ENCODE measurements around the gene TMEM140.
"Not testable (repeated sequence)": the region's sequence is repeated elsewhere in the genome, so short reads cannot be mapped to it uniquely, and the experiment has no call there.

Gene TMEM140

DNA sequence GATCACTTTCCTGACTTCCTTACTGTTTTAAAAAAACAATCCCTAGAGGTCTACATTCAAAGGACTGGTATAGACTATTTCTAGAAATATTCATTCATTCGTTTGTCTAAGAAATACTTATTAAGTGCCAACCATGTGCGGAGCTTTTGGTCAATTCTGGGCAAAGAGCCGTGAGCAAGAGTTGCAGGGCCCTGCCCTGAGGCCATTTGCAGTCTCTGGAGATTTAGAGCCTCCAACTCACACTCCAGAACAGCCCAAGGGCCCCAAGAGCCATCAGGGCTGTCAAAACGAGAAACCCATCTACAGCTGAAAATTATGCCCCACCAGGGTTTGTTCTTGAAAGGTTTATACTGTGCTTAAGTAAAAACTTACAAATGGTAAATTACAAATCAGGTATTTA lies 47.3 kb downstream of the TMEM140 start:
- no peak for DNase-seq (ENCODE audit: low spot score)

DNA sequence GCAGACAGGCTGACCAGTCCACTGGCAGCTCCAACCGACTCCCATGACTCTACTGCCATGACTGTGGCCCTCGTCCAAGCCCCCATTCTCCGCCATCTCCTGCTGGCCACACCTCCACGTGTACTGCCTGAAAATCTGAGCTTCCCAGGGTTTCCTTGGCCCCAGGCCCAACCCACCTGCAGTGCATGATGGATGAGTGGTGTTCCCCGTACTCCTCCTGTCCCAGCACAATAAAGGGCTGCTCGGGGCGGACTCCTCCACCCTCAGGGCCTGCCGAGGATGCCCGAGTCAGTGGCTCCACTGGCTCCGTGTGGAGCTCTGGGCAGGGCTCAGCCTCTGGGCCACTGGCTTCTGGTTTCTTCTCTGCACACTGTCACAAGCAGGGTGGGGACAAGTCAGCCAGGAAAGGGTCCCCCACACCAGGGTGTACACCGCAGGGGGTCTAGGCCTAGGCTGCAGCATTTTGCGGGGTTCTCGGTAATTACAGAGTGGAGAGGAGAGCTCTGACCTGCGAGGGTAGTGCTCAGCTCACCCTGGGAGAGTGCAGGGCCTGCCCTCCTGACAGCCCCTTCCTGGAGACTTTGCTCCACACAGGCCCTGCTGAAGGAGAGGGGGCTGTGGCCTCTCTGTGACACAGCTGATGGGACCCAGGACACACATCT lies 48.2 kb downstream of the TMEM140 start:
- DNase-seq (ENCODE audit: low spot score), result no peak

DNA sequence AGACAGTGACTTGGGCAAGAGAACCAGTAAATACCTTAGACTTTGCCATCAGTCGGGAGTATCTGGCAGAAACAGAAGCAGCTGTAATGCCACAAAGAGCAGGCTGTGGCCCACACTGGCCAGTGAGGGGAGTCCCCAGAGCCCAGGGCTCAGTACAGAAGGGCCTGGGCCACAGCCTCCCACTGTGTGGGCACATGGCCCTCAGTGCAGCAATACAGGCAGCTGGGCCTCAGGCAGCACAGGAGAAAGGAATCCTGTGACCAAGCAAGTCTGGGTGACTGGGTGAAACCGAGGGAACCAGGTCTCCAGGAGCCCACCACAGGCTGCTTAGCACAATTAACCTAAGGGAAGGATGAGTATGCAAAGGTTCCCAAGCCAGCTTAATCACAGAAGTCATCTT lies 49.5 kb downstream of the TMEM140 start:
- DNase-seq (ENCODE audit: low spot score), result no peak

DNA sequence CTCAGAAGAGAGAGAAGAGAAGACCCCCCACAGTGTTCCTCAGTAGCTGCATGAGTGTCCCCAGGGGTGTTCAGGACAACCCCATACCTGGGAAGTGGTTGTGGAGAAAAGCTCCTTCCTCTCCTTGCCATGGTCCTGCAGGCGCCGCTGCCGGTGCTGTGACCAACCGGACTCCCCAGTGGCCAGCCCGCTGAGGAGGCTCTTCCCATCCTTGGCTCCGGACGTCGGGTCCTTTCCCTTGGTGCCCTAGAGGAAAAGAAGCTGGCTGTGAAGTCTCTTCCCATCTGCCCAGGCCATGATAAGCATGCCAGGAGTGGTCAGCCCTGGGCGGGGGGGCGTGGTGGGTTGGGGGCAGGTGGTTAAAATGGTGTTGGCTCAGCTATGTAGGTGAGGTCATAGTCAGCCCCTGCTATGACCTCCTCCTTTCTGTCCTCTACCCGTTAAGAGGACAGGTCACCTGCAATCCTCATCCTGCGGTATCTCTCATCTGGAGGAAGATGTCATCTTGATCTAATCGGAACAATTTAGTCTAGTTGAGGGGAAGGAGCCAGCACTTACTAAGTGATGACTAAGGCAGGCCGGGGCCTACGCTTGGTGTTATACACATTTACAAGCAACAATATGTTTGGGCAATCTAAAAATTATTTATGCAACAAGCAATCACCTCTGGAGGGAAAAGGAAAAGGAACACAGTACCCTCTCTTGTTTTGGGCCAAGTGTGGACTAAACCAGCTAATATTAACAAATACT lies 50.2 kb downstream of the TMEM140 start:
- no peak for DNase-seq (ENCODE audit: low spot score)

DNA sequence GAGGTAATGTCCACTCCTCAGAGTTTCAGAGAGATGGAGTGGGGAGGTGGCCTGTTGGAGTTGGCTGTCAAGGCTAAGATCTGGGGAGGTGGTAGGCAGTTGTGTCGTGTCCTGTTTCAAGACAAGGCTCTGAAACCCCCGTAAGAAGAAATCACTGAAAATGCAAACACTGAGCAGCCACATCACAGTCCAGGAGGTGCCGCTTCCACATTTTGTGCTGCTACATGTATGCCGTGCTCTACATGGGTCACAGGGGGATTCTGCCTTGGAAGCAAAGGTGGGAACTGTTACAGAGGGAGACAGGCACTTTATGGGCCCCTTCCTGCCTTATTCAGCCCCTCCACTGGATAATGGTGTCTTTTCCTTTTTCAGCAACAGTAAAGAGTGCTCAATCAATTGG lies 51.6 kb downstream of the TMEM140 start:
- DNase-seq (ENCODE audit: low spot score), result no peak

DNA sequence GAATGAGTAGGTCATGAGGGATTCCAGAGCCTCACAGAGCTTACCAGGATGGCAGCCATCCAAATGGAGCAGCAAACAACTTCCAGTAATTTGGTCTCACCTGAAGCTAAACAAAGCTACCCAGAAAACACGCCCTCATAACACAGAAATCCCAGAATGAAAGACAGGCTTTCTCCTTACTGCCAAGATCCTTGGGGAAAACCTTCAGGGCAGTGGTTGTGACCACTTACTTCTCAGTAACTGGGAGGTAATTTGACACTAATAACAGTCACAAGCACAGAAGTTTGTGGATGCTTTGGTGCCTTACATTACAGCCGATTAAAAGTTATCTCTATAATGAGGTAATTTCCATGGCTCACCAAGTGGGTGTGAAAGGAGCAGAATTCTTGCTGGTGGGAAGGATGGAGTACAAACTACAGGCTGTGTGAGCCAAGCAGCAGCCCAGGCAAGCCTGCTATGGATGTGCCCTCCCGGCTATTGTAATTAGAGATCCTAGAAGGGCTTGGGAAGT lies 53.0 kb downstream of the TMEM140 start:
- no peak for DNase-seq (ENCODE audit: low spot score)

DNA sequence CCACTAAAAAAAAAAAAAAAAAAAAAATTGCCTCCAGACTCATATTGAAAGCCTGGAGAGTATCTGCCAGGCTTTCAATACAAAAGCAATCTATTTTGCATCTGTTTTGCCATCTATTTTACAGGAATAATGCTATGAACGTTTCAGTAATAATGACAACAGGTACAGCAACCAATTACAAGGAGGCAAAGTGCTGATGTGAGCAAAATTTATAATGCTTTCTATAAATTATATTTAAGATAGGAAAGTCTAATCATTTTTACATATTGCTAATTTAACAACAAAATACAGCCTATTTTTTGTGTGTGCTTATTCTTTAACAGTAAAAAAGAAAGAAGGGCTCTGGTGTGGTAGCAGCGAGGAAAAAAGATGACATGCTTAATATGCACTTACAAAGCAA lies 53.5 kb downstream of the TMEM140 start:
- DNase-seq (ENCODE audit: low spot score), result no peak

DNA sequence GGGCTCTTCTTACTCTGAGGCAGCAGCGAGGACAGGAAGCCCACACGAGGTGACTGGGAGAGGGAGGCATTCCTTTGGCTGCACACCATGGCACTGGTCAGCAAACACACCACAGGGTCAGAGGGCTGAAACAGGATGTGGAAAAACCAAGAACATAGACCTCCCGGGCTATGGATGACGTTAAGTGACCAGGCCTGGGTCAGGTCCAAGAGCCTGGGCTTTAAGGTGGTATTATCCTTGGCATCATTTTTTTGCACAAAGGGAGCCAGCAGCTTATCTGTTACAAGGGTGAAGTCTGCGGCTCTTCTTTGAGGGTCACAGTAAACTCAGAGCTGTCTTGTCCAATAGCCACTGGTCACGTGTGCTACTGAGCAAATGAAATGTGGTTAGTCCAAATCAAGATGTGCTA lies 56.5 kb downstream of the TMEM140 start:
- DNase-seq (ENCODE audit: low spot score), result no peak

DNA sequence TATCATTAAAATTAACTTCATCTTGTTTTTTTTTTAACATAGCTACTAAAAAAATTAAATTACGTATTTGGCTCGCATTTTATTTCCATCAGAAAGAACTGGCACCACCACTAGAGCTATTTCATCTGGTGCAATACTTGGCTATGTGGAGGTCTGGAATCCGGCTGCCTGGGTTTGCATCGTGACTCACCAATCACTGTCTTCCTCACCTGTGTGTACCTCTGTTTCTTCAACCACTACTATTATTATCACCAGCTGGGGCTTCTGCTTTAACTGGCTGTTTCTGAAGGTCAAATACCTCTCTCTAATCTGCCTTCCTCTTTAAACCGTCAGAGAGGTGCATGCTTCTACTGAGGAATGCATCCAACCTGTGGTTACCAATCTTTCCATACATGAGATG lies 57.0 kb downstream of the TMEM140 start:
- no peak for DNase-seq (ENCODE audit: low spot score)

DNA sequence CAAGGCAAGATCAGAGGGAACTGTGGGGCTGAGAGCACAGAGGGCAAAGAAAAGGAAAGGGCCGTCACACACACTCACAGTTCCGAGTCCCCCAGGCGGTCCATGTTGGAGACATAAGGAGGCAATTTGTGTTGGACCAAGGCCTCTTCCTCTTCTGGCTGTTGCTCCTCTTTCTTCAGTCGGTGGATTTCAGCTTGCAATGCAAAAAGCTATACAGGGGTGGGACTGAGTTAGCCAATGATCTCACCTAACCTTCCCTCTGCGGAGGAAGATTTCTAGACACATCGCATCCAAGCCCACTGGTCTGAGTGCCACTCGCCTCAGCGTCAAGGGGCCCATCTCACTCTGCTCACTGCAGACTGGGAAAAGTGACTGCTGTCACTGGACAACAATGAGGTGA lies 58.0 kb downstream of the TMEM140 start:
- no peak for DNase-seq (ENCODE audit: low spot score)

DNA sequence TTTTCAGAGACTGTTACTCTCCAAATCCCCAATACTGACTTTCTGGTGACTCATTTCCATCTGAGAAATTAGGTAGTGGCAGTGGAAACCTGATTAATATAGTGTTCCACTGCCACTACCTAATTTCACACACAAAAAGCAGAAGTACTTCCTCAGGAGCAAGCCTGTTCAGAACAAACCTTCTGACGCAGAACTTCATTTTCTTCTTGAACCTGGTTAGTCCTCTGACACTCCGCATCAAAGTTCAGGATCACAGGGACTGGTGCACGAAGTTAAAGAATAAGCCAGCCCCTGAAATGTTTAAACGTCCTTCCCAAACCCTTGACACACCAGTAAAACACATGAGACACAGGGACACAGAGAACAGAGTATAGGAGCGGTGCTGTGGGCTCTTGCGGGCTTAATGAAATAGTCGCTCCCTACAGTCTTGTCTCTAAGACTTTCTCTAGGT lies 59.1 kb downstream of the TMEM140 start:
- DNase-seq (ENCODE audit: low spot score), result no peak

DNA sequence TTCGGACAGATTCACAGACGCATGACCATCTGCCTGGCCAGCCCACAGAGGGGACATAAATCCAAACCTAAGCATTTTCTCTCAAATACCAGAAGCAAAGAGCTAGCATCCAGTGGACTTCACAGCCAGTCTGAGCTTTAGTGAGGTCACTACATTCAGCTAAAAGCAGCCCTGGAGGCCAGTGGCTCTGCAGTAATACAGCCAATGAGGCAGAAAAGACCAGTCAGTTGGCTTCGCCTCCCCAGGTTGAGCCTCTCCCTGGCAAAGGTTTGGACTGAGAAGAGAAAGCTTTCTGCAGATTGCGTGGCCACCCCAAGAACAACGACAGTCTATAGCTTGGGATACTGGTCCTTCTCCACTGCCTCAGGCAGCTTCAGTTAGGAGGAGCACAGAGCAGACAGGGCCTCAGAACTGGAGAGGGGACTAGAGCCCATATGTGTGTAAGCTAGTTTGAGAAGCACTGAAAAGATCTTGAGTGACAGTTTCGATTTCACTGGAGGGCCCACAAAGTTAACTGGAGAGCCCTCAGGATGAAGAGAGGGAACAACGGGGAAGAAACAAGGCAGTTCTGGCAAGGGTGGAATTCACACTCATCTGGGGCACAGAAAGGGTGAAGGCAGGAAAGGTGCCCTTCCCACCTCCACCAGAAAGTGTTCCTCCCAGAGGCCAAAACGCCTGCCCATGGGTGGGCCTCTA lies 59.7 kb downstream of the TMEM140 start:
- no peak for DNase-seq (ENCODE audit: low spot score)

DNA sequence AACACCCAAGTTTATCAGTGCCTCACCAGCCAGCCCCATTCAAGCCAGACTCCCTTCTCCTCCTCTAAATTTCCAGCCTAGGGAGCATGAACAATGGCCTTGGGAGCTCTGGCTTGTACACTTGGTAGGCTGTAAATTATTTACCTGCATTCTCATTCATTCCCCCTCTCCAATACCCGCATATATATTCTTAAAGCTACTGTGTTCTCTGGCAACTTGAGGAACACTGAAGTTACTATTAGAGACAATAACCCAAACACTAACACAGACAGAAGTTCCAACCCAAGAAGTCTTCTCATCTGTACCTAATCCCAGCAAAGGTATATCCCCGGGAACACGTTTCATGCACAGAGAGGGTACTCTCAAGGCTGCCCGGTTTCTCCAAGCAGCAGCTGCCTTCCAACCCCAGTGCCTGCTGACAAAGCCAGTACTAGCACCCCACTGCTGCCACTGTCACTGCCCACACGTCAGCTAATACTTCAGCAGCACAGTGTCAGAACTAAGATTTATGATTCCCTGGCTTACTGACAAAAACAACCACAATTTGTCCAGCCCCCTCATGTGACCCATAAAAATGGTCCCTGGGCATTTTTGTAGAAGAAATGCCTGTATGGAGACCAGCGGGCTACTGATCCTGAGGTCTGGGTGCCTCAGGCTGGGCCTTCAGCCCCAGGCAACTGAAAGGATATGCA lies 60.4 kb downstream of the TMEM140 start:
- no peak for DNase-seq (ENCODE audit: low spot score)

DNA sequence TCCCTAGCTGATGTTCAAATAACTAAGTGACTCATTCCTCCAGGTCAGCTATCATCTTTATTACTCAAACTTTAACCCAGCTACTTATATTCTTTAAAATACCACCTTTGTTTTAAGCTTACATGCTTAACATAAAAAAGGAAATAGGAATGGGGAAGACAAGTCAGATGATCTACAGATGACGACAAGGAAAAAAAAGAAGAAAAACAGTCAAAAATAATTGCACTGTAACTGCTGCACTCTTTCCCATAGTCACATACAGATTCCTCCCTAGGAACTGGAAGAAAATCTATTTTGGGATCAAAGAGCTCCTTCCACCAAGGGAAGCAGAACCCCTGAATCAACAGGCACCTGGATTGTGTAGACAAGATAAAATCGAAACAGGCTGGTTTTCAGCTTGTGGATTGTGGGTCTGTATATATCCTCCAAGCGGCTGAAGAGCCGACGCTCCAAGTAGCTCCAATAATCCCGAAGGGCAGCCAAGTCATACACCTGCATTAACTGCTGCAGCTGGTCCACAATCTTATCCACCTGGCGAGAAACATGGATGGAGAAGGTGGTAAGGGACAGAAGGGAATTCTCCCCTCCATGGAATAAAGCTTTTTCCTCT lies 61.5 kb downstream of the TMEM140 start:
- DNase-seq (ENCODE audit: low spot score), result no peak

DNA sequence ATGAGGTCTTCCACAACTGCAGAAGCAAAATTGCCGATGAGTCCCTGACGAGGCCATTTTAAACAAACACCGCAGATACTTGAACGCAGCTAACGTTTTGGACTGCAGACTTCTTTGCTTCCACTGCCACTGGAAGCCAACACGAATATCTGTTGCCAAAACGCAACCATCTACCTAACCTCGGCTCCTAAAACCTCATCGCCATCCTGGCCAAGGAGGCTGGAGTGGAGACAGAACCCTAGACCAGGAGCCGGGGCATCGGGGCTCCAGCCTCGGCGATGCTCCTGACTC lies 63.0 kb downstream of the TMEM140 start:
- DNase-seq (ENCODE audit: low spot score), result peak; percentile 42

DNA sequence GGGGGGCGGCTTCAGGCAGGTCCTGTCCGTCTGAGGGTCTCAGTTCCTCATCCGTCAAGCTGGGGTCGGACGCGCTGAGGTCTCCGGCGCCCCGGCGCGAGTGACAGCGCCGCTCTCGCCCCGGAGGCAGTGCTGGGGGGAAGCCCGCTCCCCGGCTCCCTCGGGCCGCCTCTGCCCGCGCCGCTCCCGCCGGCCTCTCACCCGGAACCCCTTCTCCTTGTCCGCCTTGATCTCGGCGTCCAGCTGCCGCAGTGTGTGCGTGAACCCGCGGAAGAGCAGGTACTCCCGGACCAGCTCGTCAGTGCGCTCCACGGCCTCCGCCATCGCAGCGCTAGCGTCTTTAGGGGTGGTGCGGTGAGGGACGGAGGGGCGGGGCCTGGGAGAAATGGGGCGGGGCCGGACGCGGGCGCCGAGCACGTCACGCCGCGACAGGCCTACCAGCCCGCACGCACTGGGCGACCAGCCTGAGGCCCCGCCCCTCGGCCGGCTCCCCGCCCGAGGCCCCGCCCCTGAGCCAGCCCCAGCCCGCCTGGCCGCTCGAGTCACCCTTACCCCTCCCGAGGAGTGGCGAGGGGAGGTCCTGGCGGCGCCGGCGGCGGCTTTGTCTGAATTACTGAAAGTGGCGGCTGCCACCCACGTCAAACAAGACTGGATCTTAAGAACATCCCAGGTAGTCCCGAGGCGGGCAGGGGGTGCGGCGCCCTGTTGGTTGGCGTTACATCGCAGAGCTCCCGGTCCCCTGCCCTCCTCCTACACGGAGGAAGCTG lies 63.5 kb downstream of the TMEM140 start, which contains the start of gene WDR91:
TSS of gene WDR91 (minus strand) at position 348 of the 767 bp plus-strand sequence. CDS start at position 324, 24 bp downstream.
- peak; percentile 97 for DNase-seq (ENCODE audit: low spot score)

DNA sequence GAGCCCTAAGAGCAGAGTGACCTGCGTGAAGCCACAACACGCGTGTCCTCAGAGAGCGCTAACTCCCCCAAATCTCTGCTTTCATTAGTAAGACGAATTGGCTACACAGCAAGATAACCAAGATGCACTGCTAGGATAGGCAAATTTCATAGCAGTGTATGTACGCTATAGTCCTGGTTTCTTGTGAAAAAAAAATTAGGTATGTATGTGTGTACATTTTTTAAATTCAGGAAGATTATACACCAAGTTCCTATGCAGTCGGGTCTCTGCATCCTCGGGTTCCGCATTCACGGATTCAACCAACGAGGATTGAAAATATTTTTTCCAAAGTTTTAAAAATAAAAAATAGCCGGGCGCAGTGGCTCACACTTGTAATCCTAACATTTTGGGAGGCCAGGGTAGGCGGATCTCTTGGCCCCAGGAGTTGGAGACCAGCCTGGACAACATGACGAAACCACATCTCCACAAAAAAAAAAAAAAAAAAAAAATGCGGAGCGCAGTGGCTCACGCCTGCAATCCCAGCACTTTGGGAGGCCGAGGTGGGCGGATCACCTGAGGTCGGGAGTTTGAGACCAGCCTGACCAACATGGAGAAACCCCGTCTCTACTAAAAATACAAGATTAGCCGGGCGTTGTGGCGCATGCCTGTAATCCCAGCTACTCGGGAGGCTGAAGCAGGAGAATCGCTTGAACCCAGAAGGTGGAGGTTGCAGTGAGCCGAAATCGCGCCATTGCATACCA lies 64.2 kb downstream of the TMEM140 start:
- DNase-seq (ENCODE audit: low spot score), result not testable (repeated sequence)

DNA sequence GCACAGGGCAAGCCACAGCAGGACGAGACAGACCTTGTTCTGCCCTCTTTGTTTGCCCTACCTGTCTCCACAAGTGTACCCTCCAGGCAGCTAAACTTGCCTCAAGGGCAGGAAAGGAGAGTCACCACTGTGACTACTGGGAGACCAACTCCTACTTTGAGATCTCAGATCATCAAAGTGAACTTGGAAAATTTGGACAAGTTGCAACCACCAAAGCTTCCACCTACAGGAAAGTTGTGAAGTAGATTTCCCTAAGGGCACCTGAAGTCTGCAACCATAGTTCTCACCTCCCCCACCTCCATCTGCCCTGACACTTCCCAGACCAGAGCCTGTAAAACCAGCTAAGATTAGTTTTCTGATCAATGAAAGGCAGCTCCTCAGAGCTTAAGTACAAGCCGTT lies 66.0 kb downstream of the TMEM140 start:
- DNase-seq (ENCODE audit: low spot score), result no peak

DNA sequence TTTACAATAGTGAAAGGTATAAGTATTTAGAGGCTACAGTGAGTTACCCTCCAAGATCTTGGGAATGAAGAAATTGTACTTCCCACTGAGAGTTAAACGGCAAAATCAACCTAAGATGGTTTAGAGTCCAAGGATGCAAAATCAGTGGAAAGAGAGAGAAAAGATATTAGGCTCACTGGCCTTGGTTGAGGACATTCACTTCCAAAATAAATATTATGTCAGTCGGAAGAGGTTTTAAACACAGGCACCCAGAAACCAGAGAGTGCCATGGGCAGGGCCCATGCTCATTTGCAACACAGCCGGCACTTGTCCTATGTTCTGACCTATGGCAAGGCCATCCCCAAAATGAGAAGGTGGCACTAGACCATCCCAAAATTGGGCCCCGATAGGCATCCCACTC lies 67.3 kb downstream of the TMEM140 start:
- no peak for DNase-seq (ENCODE audit: low spot score)

DNA sequence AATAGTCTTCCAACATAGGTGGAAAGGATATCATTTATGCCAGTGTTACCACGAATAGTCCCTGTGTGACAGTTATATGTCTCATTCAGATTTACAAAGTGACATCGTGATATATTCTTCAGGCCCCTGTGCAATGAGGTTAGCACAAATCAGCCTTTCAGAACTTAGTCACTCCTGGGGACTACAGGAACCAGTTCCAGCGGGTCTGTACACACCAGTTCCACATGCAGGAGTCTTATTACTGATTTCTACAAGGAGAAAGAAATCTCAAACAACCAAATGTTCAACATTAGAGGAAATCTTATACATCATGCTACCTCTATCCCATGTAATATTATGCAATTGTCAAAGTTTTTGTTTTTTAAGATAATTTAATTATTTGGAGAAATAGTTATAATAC lies 67.8 kb downstream of the TMEM140 start:
- no peak for DNase-seq (ENCODE audit: low spot score)

All from HuH-7.5 (cell line).